Measurements from ENCODE around the gene NPB.
A peak's percentile ranks its signal among the peaks of the same experiment; 100 is the strongest.

Gene NPB
- 0 to 0.21 reads per million in 2 donors for total RNA-seq

- DNase-seq = no peak
Measured at GRCh38 chr17:81902023-81902652, at the start of gene NPB. Gene NPB (plus strand): TSS chr17:81902238. CDS start chr17:81902278, 40 bp downstream.

GRCh38 chr17:81854974-81855774 is 46.9 kb upstream of the NPB start:
- DNase-seq = no peak

- no peak for DNase-seq
Measured at GRCh38 chr17:81858170-81858966, 43.7 kb upstream of the NPB start.

DNA sequence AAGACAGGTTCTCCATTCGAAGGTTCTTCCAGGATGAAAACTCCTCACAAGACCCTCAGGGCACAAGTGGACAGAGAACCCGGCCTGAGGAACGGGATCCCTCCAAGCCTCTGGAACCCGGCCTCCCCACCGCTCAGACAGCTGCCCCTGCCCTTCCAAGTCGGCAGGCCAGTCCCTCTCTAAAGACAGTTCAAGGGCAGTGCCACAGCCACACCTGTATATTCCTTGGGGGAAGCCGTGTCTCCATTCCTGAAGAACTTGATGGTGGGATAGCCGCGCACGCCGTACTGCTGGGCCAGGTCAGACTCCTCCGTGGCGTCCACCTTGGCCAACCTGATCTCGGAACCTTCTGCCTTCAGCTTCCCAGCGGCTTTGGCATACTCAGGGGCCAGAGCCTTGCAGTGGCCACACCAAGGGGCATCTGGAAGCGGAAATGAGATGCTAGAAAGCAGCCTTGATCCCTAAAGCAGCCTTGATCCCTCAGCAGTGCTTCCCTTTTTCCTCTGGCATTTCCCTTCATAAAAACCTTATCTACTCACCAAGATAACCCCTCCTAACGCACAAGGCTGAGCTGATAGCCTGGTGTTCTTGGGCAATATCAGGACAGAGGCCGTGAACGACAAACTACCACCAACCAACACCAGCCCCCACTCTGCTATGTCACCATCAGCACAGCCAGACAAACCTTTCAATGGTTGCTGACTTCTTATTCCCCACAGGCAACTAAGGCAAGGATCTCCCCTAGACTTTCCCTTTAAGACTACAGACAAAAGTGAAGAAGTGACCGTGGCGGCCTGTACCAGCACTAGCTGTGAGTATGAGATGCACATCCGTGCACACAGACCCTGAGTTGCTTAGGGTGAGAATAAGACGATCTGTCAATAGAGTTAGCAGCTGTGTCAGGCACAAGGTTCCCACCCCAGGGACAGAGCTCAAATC is 42.8 kb upstream of the NPB start:
- no peak for DNase-seq

- peak; percentile 96 for DNase-seq
Measured at GRCh38 chr17:81859906-81860755, 41.9 kb upstream of the NPB start, which contains the start of gene P4HB. Gene P4HB (minus strand): TSS chr17:81860535. CDS start chr17:81860471, 64 bp downstream.

- DNase-seq = peak; percentile 99
Measured at GRCh38 chr17:81860756-81861568, 41.1 kb upstream of the NPB start.

GRCh38 chr17:81863123-81863675 is 38.8 kb upstream of the NPB start:
- no peak for DNase-seq

- no peak for DNase-seq
Measured at GRCh38 chr17:81863833-81864768, 37.9 kb upstream of the NPB start.

GRCh38 chr17:81865358-81865732 is 36.7 kb upstream of the NPB start:
- no peak for DNase-seq

- DNase-seq = no peak
Measured at GRCh38 chr17:81865733-81866439, 36.2 kb upstream of the NPB start.

DNA sequence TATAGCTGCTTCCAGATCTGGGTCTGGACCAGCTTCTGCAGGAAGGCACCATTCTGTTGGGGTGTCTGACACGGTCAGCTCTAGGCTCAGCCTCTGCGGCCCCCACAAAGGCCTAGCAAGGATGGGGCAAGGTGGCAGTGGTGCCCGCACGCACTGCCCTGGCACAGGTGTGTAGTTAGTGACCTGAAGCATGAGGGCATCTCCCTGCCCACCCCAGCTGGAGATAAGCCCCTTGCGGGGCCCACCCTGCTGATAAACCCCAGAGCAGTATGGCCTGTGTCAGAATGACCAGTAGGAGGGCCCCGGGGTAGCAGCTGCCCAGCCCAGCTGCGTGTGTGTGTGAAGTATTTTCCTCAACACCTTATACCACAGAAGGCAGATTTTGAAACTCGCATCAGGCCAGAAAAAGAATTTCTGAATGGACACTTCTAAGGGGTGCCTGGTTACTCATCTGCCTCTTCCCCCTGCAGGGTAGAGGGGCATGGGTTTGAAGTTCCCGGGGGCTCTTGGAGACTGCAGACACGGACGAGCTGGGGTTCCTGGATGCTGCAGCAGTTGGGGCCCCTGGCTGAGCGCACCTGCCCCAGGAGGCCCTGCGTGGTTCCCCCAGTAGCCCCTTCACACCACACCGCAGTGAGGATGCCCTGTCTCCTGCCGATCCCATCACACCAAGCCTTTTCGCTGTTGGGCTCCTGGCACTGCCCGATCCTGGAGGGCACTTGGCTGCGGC is 35.4 kb upstream of the NPB start:
- no peak for DNase-seq

DNA sequence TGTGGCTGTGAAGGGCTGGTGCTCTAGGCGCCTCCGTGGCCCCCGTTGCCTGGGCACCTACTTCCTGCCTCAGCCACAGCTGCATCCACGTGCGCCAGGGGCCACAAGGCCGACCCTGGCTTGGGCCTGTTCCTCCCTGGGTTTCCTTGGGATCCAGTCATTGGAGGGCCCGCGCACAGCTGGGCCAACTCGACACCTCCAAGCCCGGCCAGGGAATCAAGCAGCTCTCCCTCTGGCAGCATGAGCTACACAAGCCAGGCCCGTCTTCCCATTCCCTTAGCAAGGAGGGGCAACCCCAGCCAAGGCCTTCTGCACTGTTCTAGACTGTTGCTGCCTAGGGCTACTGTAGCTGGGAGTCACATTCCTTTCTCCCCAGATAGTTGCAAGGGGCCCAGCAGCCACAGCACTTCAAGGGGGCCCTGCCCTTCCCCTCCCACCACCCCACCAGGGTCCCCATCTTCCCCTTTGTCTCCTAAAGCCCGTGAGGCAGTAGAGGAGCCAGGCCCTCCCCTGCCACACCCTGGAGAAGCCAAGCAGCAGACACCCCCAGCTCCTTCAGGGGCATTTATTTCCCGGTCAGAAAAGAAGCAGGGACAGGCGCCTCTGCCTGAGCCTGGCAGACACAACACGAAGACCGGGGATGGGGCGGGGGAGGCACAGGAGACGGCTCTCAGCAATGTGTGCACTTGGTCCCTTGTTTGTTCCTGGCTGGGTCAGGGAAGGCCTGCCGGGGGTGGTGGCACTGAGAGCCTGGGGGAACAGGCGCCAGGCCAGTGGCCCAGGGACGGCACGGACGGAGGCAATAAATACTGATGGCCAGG is 34.7 kb upstream of the NPB start:
- no peak for DNase-seq

GRCh38 chr17:81867991-81868673 is 33.9 kb upstream of the NPB start:
- DNase-seq = no peak

GRCh38 chr17:81868674-81869220 is 33.3 kb upstream of the NPB start:
- no peak for DNase-seq
